ENCODE data around the gene TTC3.

The TTC3 gene

DNA sequence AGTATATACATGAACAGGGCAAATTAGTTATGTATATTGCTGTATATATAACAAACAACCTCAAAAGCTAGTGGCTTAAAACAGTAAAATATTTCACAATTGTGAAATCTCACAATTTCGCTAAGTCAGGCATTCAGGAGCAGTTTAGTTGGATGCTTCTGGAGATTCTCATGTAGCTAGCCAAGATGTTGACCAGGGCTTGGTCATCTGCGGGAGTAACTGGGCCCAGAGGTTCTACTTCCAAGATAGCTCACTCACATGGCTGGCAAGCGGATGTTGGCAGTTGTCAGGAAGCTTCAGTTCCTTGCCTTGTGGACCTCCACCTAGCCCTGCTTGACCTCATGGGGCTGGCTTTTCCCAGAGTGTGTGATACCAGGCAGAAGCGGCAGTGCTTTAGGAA, 95.6 kb downstream of the TTC3 start:
- H3K27ac ChIP-seq (ENCODE audit: low read length), result no peak overlapping the region
- TF ChIP-seq, protein P1, sequence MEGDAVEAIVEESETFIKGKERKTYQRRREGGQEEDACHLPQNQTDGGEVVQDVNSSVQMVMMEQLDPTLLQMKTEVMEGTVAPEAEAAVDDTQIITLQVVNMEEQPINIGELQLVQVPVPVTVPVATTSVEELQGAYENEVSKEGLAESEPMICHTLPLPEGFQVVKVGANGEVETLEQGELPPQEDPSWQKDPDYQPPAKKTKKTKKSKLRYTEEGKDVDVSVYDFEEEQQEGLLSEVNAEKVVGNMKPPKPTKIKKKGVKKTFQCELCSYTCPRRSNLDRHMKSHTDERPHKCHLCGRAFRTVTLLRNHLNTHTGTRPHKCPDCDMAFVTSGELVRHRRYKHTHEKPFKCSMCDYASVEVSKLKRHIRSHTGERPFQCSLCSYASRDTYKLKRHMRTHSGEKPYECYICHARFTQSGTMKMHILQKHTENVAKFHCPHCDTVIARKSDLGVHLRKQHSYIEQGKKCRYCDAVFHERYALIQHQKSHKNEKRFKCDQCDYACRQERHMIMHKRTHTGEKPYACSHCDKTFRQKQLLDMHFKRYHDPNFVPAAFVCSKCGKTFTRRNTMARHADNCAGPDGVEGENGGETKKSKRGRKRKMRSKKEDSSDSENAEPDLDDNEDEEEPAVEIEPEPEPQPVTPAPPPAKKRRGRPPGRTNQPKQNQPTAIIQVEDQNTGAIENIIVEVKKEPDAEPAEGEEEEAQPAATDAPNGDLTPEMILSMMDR (IDR thresholded peaks at IDR 0.05; ENCODE audit: low read length), result no peak
- TF ChIP-seq EZH2phosphoT487 (IDR thresholded peaks at IDR 0.05; ENCODE audit: low read length) (no peak), EZH2 (optimal IDR thresholded peaks at IDR 0.05; ENCODE audit: low read depth, low read length) (no peak)

DNA sequence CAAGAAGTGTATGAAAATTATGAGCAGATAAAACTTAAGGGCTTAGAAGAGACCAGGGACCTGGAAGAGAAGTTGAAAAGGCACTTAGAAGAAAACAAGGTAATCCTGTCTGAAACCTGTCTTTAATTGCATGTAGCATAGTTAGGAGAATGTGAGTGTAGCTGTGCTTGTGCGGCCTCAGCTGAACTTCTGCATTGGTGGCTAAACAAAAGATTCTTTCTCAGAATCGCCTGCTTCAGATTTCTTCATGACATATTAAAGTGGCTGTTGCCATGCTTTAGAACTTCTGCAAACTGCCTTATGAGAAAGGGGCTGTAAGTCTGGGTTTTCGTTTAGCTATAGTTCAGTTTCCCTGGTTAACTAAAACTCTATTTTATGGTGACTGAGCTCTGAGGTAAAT, 99.6 kb downstream of the TTC3 start:
- H4K20me1 ChIP-seq (ENCODE audit: insufficient read depth, low read length), result no peaks in the 10 kb centered on the region
- no peaks in the 10 kb centered on the region for H3K79me2 ChIP-seq (ENCODE audit: low read length)
- H3K27ac ChIP-seq (ENCODE audit: low read length), result no peak overlapping the region
- no peak for DNase-seq
- no peaks in the 10 kb centered on the region for H3K9me3 ChIP-seq (replicated peaks; ENCODE audit: insufficient read depth, low read length)
- H2AFZ ChIP-seq (ENCODE audit: low read length), result no peak overlapping the region
- no peaks in the 10 kb centered on the region for H3K27me3 ChIP-seq (replicated peaks; ENCODE audit: insufficient read depth, low read length)
- no peaks in the 10 kb centered on the region for H3F3A ChIP-seq (ENCODE audit: insufficient read depth, low read length)
- no peaks in the 10 kb centered on the region for H3K4me1 ChIP-seq (ENCODE audit: low read length)
- no peak for TF ChIP-seq EZH2 (optimal IDR thresholded peaks at IDR 0.05; ENCODE audit: low read depth, low read length)
- no peak for TF ChIP-seq EZH2phosphoT487 (IDR thresholded peaks at IDR 0.05; ENCODE audit: low read length)
- TF ChIP-seq, protein P1 (IDR thresholded peaks at IDR 0.05; ENCODE audit: low read length), result no peak
- H3K36me3 ChIP-seq (replicated peaks; ENCODE audit: insufficient read depth, low read length), result 0 out of 2 replicates have a peak, but pooled peaks cover 7% of the 10 kb centered on the region
- no peak overlapping the region for H3K9ac ChIP-seq (ENCODE audit: low read length)
- no peak overlapping the region for H3K4me3 ChIP-seq (ENCODE audit: low read length)
- no peaks in the 10 kb centered on the region for H3K9me2 ChIP-seq (replicated peaks; ENCODE audit: insufficient read depth, low read length)
- H3K4me2 ChIP-seq (ENCODE audit: low read depth, low read length), result no peak overlapping the region

More for the DNA sequence above, 95.6 kb downstream of the TTC3 start:
- no peaks in the 10 kb centered on the region for H3F3A ChIP-seq (ENCODE audit: insufficient read depth, low read length)
- no peak for DNase-seq
- no peaks in the 10 kb centered on the region for H3K9me2 ChIP-seq (replicated peaks; ENCODE audit: insufficient read depth, low read length)
- no peaks in the 10 kb centered on the region for H3K79me2 ChIP-seq (ENCODE audit: low read length)
- no peak overlapping the region for H3K4me2 ChIP-seq (ENCODE audit: low read depth, low read length)
- no peaks in the 10 kb centered on the region for H3K27me3 ChIP-seq (replicated peaks; ENCODE audit: insufficient read depth, low read length)
- no peaks in the 10 kb centered on the region for H3K4me1 ChIP-seq (ENCODE audit: low read length)
- H3K4me3 ChIP-seq (ENCODE audit: low read length), result no peak overlapping the region
- no peak overlapping the region for H2AFZ ChIP-seq (ENCODE audit: low read length)
- peaks cover 7% of the 10 kb centered on the region; the same call in 1 of the 2 replicates for H3K36me3 ChIP-seq (replicated peaks; ENCODE audit: insufficient read depth, low read length)
- no peak overlapping the region for H3K9ac ChIP-seq (ENCODE audit: low read length)
- no peaks in the 10 kb centered on the region for H4K20me1 ChIP-seq (ENCODE audit: insufficient read depth, low read length)
- H3K9me3 ChIP-seq (replicated peaks; ENCODE audit: insufficient read depth, low read length), result no peaks in the 10 kb centered on the region

DNA sequence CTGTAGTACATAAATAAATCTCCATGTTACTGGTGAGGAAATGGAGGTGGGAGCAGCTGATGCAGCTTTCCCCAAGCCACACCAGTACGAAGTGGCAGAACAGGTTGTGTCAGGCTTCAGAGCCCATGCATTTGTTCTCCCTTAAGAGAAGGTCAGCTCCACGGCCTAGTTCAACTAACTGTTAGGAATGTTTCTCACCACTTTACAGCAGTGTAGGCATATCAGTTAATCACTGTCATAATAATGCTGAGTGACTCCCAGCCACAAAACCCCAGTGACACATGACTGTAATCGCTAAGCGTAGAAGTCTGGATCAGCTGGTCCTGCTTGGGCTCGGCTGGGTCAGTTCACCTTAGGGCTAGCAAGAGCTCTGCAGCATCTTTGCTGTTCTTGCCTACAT, 103.7 kb downstream of the TTC3 start:
- Histone ChIP-seq H3F3A (ENCODE audit: insufficient read depth, low read length) (no peaks in the 10 kb centered on the region), H3K36me3 (replicated peaks; ENCODE audit: insufficient read depth, low read length) (peaks cover 7% of the 10 kb centered on the region; the same call in 1 of the 2 replicates), H3K9ac (ENCODE audit: low read length) (no peak overlapping the region), H3K27ac (ENCODE audit: low read length) (no peak overlapping the region), H3K4me3 (ENCODE audit: low read length) (no peak overlapping the region), H3K9me3 (replicated peaks; ENCODE audit: insufficient read depth, low read length) (no peaks in the 10 kb centered on the region), H3K9me2 (replicated peaks; ENCODE audit: insufficient read depth, low read length) (no peaks in the 10 kb centered on the region), H3K4me2 (ENCODE audit: low read depth, low read length) (no peak overlapping the region), H3K4me1 (ENCODE audit: low read length) (no peaks in the 10 kb centered on the region), H3K27me3 (replicated peaks; ENCODE audit: insufficient read depth, low read length) (no peaks in the 10 kb centered on the region), H3K79me2 (ENCODE audit: low read length) (no peaks in the 10 kb centered on the region), H2AFZ (ENCODE audit: low read length) (no peak overlapping the region), H4K20me1 (ENCODE audit: insufficient read depth, low read length) (no peaks in the 10 kb centered on the region)
- TF ChIP-seq EZH2phosphoT487 (IDR thresholded peaks at IDR 0.05; ENCODE audit: low read length), result no peak
- no peak for DNase-seq

- no peaks in the 10 kb centered on the region for H3K79me2 ChIP-seq (ENCODE audit: low read length)
- H4K20me1 ChIP-seq (ENCODE audit: insufficient read depth, low read length), result no peaks in the 10 kb centered on the region
- no peaks in the 10 kb centered on the region for H3K27me3 ChIP-seq (replicated peaks; ENCODE audit: insufficient read depth, low read length)
- TF ChIP-seq EZH2 (optimal IDR thresholded peaks at IDR 0.05; ENCODE audit: low read depth, low read length) (no peak), EZH2phosphoT487 (IDR thresholded peaks at IDR 0.05; ENCODE audit: low read length) (no peak)
- TF ChIP-seq, protein P1 (IDR thresholded peaks at IDR 0.05; ENCODE audit: low read length), result no peak
- no peaks in the 10 kb centered on the region; the same call in 1 of the 2 replicates for H3K36me3 ChIP-seq (replicated peaks; ENCODE audit: insufficient read depth, low read length)
- H3K4me2 ChIP-seq (ENCODE audit: low read depth, low read length), result no peak overlapping the region
- no peaks in the 10 kb centered on the region for H3K9me2 ChIP-seq (replicated peaks; ENCODE audit: insufficient read depth, low read length)
- H3K4me3 ChIP-seq (ENCODE audit: low read length), result no peak overlapping the region
- no peaks in the 10 kb centered on the region for H3F3A ChIP-seq (ENCODE audit: insufficient read depth, low read length)
- no peak overlapping the region for H2AFZ ChIP-seq (ENCODE audit: low read length)
- no peak overlapping the region for H3K27ac ChIP-seq (ENCODE audit: low read length)
- H3K9ac ChIP-seq (ENCODE audit: low read length), result no peak overlapping the region
- H3K9me3 ChIP-seq (replicated peaks; ENCODE audit: insufficient read depth, low read length), result no peaks in the 10 kb centered on the region
- no peak for DNase-seq
- no peaks in the 10 kb centered on the region for H3K4me1 ChIP-seq (ENCODE audit: low read length)
Measured at GRCh38 chr21:37181059-37181458, 108.0 kb downstream of the TTC3 start.

Measured in MM.1S (cell line).